Coronary artery (tissue), 2 donors: ENCODE measurements around the gene CELF2.
A peak's percentile ranks its signal among the peaks of the same experiment; 100 is the strongest.
"Not testable (repeated sequence)": the region's sequence is repeated elsewhere in the genome, so short reads cannot be mapped to it uniquely, and the experiment has no call there.

Experiments used
- DNase-seq: peaks from one replicate; pipeline ENCODE4 v3.0.0-alpha.2; 2017; ENCODE audit warnings: low spot score
- H3K27ac ChIP-seq, 2 donors: fragments of 200-600 bp; sonication (generic); one replicate each; pipeline ENCODE4 v1.5.1; 2016 to 2019
- H3K4me3 ChIP-seq: fragments of 200-600 bp; sonication (generic); 2 replicates; pipeline ENCODE4 v1.5.1; 2016; ENCODE audit warnings: mild to moderate bottlenecking, moderate library complexity
- CTCF ChIP-seq: fragments of 200-600 bp; sonication (generic); IDR thresholded peaks from one replicate; pipeline ENCODE4 v1.5.1; 2019; ENCODE audit warnings: antibody characterized with exemption

The CELF2 gene

GRCh38 chr10:11344081-11344480 lies 326.4 kb downstream of the CELF2 start:
- no peak overlapping the region for H3K4me3 ChIP-seq
- DNase-seq: no peak
- H3K27ac ChIP-seq: no peak overlapping the region
- TF ChIP-seq CTCF: no peak

GRCh38 chr10:11344550-11344949 lies 326.9 kb downstream of the CELF2 start:
- Histone ChIP-seq H3K27ac (no peak overlapping the region), H3K4me3 (no peak overlapping the region)
- DNase-seq: no peak
- TF ChIP-seq CTCF: no peak

- Histone ChIP-seq H3K4me3 (peak overlapping the region; percentile 3), H3K27ac (no peak overlapping the region)
- DNase-seq: no peak
- TF ChIP-seq CTCF: no peak
These were observed 327.8 kb downstream of the CELF2 start for GRCh38 chr10:11345224-11346054.

- H3K27ac ChIP-seq, DNase-seq, H3K4me3 ChIP-seq: not testable (repeated sequence)
These were observed 329.9 kb downstream of the CELF2 start for GRCh38 chr10:11347580-11347979.

GRCh38 chr10:11351801-11352200 lies 334.1 kb downstream of the CELF2 start:
- Histone ChIP-seq H3K27ac (no peak overlapping the region), H3K4me3 (no peak overlapping the region)
- no peak for DNase-seq
- no peak for TF ChIP-seq CTCF

- TF ChIP-seq CTCF: no peak
- Histone ChIP-seq H3K4me3 (no peak overlapping the region), H3K27ac (no peak overlapping the region)
- no peak for DNase-seq
These were observed 335.6 kb downstream of the CELF2 start for GRCh38 chr10:11353006-11353896.

GRCh38 chr10:11354823-11355222 lies 337.2 kb downstream of the CELF2 start:
- H3K27ac ChIP-seq: no peak overlapping the region
- no peak for DNase-seq
- no peak overlapping the region for H3K4me3 ChIP-seq
- TF ChIP-seq CTCF: no peak
